H1 (cell line): Measurements from ENCODE around the gene ISM1. TPM values are rescaled to one million over a fixed set of nuclear protein-coding genes. Genes with fewer than 3 reads are reported as not detected.

Experiments used
- CTCF ChIA-PET: fragments of 300-600 bp; sonication (Branson Sonifier 250); formaldehyde crosslinking; loops from one replicate; lab custom pipeline; 2021; ENCODE audit not compliant: partially characterized antibody; lab: Charles Lee
- POLR2A ChIA-PET: fragments of 300-600 bp; sonication (Branson Sonifier 250); formaldehyde crosslinking; loops from one replicate; lab custom pipeline; 2021; ENCODE audit warnings: inconsistent platforms; ENCODE audit not compliant: partially characterized antibody; lab: Charles Lee
- DNase-seq, 2 experiments: peaks; one replicate each; pipeline versions ENCODE4 v3.0.0 to v3.0.0-alpha.2; 2010 to 2022; ENCODE audit warnings: low spot score in 2 of 2, low read depth in 1 of 2, mixed read lengths in 1 of 2
- FAIRE-seq: peaks from 2 replicates; lab custom pipeline; 2011; peaks lifted over from hg19 to GRCh38; lab: Jason Lieb, UNC
- H2AFZ ChIP-seq: 2 replicates; pipeline ENCODE4 v1.8.1; 2012; ENCODE audit warnings: low read length, inconsistent platforms
- H2AK5ac ChIP-seq: 2 replicates; pipeline ENCODE4 v1.6.1; 2013; ENCODE audit warnings: low read depth, low read length
- H2BK120ac ChIP-seq: replicated peaks from 2 replicates; pipeline ENCODE3; 2013; ENCODE audit warnings: low read depth, low read length, inconsistent platforms
- H2BK12ac ChIP-seq: 2 replicates; pipeline ENCODE4 v1.6.1; 2013; ENCODE audit warnings: low read depth, low read length
- H2BK15ac ChIP-seq: 2 replicates; pipeline ENCODE4 v1.6.1; 2013; ENCODE audit warnings: low read length
- H2BK20ac ChIP-seq: 2 replicates; pipeline ENCODE4 v1.6.1; 2013; ENCODE audit warnings: low read length
- H2BK5ac ChIP-seq: 2 replicates; pipeline ENCODE4 v1.6.1; 2013; ENCODE audit warnings: low read depth, low read length
- H3K14ac ChIP-seq: 2 replicates; pipeline ENCODE4 v1.6.1; 2013; ENCODE audit warnings: inconsistent platforms; ENCODE audit not compliant: insufficient read length
- H3K18ac ChIP-seq: 2 replicates; pipeline ENCODE4 v1.6.1; 2013; ENCODE audit warnings: low read length; ENCODE audit errors: extremely low read depth
- H3K23ac ChIP-seq: 2 replicates; pipeline ENCODE4 v1.6.1; 2013; ENCODE audit warnings: inconsistent platforms; ENCODE audit not compliant: insufficient read length
- H3K23me2 ChIP-seq: 2 replicates; pipeline ENCODE4 v1.6.1; 2013; ENCODE audit warnings: low read depth, low read length
- H3K27ac ChIP-seq: 2 replicates; pipeline ENCODE4 v1.6.1; 2011; ENCODE audit warnings: low read depth, low read length, inconsistent platforms
- H3K27me3 ChIP-seq, 4 experiments: replicated peaks in 1 of 4; 1 replicate in 1 of 4; 2 replicates in 3 of 4; pipeline versions ENCODE4 v1.6.1 to v1.8.1; 2011 to 2013; ENCODE audit warnings: low read length in 3 of 4, mild to moderate bottlenecking in 3 of 4, inconsistent platforms in 2 of 4, mixed read lengths in 2 of 4, moderate library complexity in 1 of 4; ENCODE audit not compliant: control insufficient read depth in 3 of 4, insufficient read depth in 3 of 4; ENCODE audit errors: extremely low read depth in 1 of 4
- H3K36me3 ChIP-seq, 4 experiments: 2 replicates each; pipeline versions ENCODE4 v1.6.1 to v1.8.1; 2011 to 2013; ENCODE audit warnings: mild to moderate bottlenecking in 4 of 4, low read length in 3 of 4, moderate library complexity in 2 of 4, control low read depth in 1 of 4, inconsistent platforms in 1 of 4; ENCODE audit not compliant: insufficient read depth in 4 of 4, control insufficient read depth in 2 of 4
- H3K4ac ChIP-seq: replicated peaks from 2 replicates; pipeline ENCODE3; 2013; ENCODE audit warnings: low read length, low read depth, mixed read lengths, inconsistent platforms; ENCODE audit not compliant: insufficient read length
- H3K4me1 ChIP-seq, 4 experiments: replicated peaks in 1 of 4; 1 replicate in 1 of 4; 2 replicates in 3 of 4; pipeline versions ENCODE4 v1.6.1 to v1.8.1; 2011 to 2013; ENCODE audit warnings: low read length in 3 of 4, inconsistent platforms in 2 of 4, mixed read lengths in 1 of 4; ENCODE audit not compliant: insufficient read depth in 4 of 4, control insufficient read depth in 3 of 4
- H3K4me2 ChIP-seq, 2 experiments: 2 replicates each; pipeline versions ENCODE4 v1.6.1 to v1.8.1; 2011 to 2013; ENCODE audit warnings: low read depth in 2 of 2, low read length in 2 of 2, control low read depth in 1 of 2, inconsistent platforms in 1 of 2, mild to moderate bottlenecking in 1 of 2; ENCODE audit not compliant: insufficient read depth in 1 of 2
- H3K4me3 ChIP-seq, 4 experiments: fragments of 200-600, 300-600 bp in 1 of 4; sonication (generic), shearing (Covaris generic), sonication (Bioruptor Twin) in 1 of 4; 2 replicates each; pipeline versions ENCODE4 v1.5.1 to v1.8.1; 2011 to 2016; ENCODE audit warnings: low read length in 4 of 4, low read depth in 3 of 4, control low read depth in 2 of 4, inconsistent platforms in 2 of 4, mild to moderate bottlenecking in 2 of 4, mixed read lengths in 1 of 4, moderate library complexity in 1 of 4; ENCODE audit not compliant: insufficient read depth in 2 of 4; ENCODE audit errors: extremely low read depth in 1 of 4
- H3K56ac ChIP-seq: replicated peaks from 2 replicates; pipeline ENCODE3; 2013; ENCODE audit warnings: low read depth, mild to moderate bottlenecking, mixed read lengths, low read length, inconsistent platforms; ENCODE audit not compliant: insufficient read length
- H3K79me1 ChIP-seq: 2 replicates; pipeline ENCODE4 v1.6.1; 2013; ENCODE audit warnings: low read depth, low read length, control low read depth
- H3K79me2 ChIP-seq, 2 experiments: 2 replicates each; pipeline versions ENCODE4 v1.6.1 to v1.8.1; 2012 to 2013; ENCODE audit warnings: low read length in 2 of 2, mild to moderate bottlenecking in 2 of 2, inconsistent platforms in 1 of 2; ENCODE audit not compliant: insufficient read depth in 2 of 2, control insufficient read depth in 1 of 2
- H3K9ac ChIP-seq, 4 experiments: replicated peaks in 1 of 4; 1 replicate in 1 of 4; 2 replicates in 3 of 4; pipeline versions ENCODE4 v1.6.1 to v1.8.1; 2011 to 2013; ENCODE audit warnings: low read depth in 3 of 4, low read length in 3 of 4, control low read depth in 2 of 4, mild to moderate bottlenecking in 2 of 4, moderate library complexity in 2 of 4, inconsistent platforms in 1 of 4; ENCODE audit errors: extremely low read depth in 1 of 4
- H3K9me3 ChIP-seq, 2 experiments: 2 replicates each; pipeline versions ENCODE4 v1.6.1 to v1.8.1; 2012 to 2013; ENCODE audit warnings: mild to moderate bottlenecking in 2 of 2, moderate library complexity in 2 of 2, control low read depth in 1 of 2, inconsistent platforms in 1 of 2, low read depth in 1 of 2, low read length in 1 of 2, mixed read lengths in 1 of 2; ENCODE audit not compliant: insufficient read depth in 2 of 2
- H4K20me1 ChIP-seq, 2 experiments: replicated peaks in 1 of 2; 2 replicates each; pipeline versions ENCODE3 to v1.8.1; 2011 to 2013; ENCODE audit warnings: inconsistent platforms in 2 of 2, low read length in 2 of 2, mild to moderate bottlenecking in 1 of 2; ENCODE audit not compliant: insufficient read depth in 2 of 2, control insufficient read depth in 1 of 2
- H4K5ac ChIP-seq: 2 replicates; pipeline ENCODE4 v1.6.1; 2013; ENCODE audit warnings: low read length, low read depth, mixed read lengths, inconsistent platforms; ENCODE audit not compliant: insufficient read length
- H4K8ac ChIP-seq: 2 replicates; pipeline ENCODE4 v1.8.0; 2013; ENCODE audit warnings: mild to moderate bottlenecking, moderate library complexity, low read length, inconsistent platforms; ENCODE audit not compliant: insufficient read depth; ENCODE audit errors: extremely low read depth
- H4K91ac ChIP-seq: replicated peaks from 2 replicates; pipeline ENCODE3; 2013; ENCODE audit warnings: low read length, mixed read lengths, inconsistent platforms; ENCODE audit not compliant: insufficient read length
- BACH1 ChIP-seq: IDR thresholded peaks from 2 replicates; pipeline ENCODE4 v1.6.1; 2012; ENCODE audit warnings: low read length, improper control_type of control experiment
- CBX8 ChIP-seq: fragments of 300-800, 300-1000 bp; sonication (generic); IDR thresholded peaks from 2 replicates; pipeline ENCODE4 v1.7.1; 2016; ENCODE audit warnings: low read depth, low read length, borderline replicate concordance
- E2F6 ChIP-seq: IDR thresholded peaks from 2 replicates; pipeline ENCODE4 v1.6.1; 2012; ENCODE audit warnings: inconsistent platforms
- EP300 ChIP-seq, 2 experiments: IDR thresholded peaks; 1 replicate in 1 of 2; 2 replicates in 1 of 2; pipeline ENCODE4 v1.6.1; 2011 to 2012; ENCODE audit warnings: low read depth in 2 of 2, low read length in 2 of 2, mild to moderate bottlenecking in 2 of 2, borderline replicate concordance in 1 of 2, inconsistent platforms in 1 of 2, moderate library complexity in 1 of 2
- GABPA ChIP-seq: IDR thresholded peaks from 2 replicates; pipeline ENCODE4 v1.6.1; 2011; ENCODE audit warnings: mild to moderate bottlenecking, low read length, moderate library complexity, borderline replicate concordance; ENCODE audit not compliant: insufficient read depth
- RFX5 ChIP-seq: IDR thresholded peaks from 2 replicates; pipeline ENCODE4 v1.6.1; 2011; ENCODE audit warnings: low read depth, low read length, improper control_type of control experiment, borderline replicate concordance
- SAP30 ChIP-seq: fragments of 300-600 bp; sonication (generic); IDR thresholded peaks from 2 replicates; pipeline ENCODE4 v1.7.1; 2012; ENCODE audit warnings: low read length, moderate library complexity, mild to moderate bottlenecking, inconsistent platforms; ENCODE audit not compliant: insufficient read depth, insufficient replicate concordance
- SP4 ChIP-seq: IDR thresholded peaks from 2 replicates; pipeline ENCODE4 v1.6.1; 2012; ENCODE audit warnings: low read length, inconsistent platforms
- WGBS, 2 experiments: shearing (Covaris generic) in 1 of 2; methylation state at CpG; one replicate each; pipeline versions ENCODE4 v1.1.6 to v1.1.7; 2013 to 2015; ENCODE audit warnings: low lambda C conversion rate in 2 of 2, mixed read lengths in 2 of 2, inconsistent platforms in 1 of 2, low coverage in 1 of 2, missing lambda C conversion rate in 1 of 2; ENCODE audit not compliant: insufficient replicate concordance in 2 of 2, insufficient coverage in 1 of 2, insufficient read length in 1 of 2; ENCODE audit errors: extremely low coverage in 1 of 2, missing lambda C conversion rate in 1 of 2; 5-methylcytosine and 5-hydroxymethylcytosine counted together
- polyA plus RNA-seq, 7 experiments: library from polyadenylated mRNA; depleted of rRNA in 3 of 7; stranded (reverse) in 5 of 7; unstranded in 2 of 7; fragments of >200 nt in 5 of 7; fragments of 200-250 nt in 2 of 7; gene quantifications; 1 replicate in 5 of 7; 2 replicates in 1 of 7; 4 replicates in 1 of 7; pipeline versions ENCODE4 v1.2.1 to v1.2.3, GENCODE V29; 2011 to 2013; ENCODE audit warnings: missing spikeins in 2 of 7, mixed read lengths in 2 of 7
- total RNA-seq: library from RNA; stranded (reverse); fragmentation: NEBNext Ultra II Directional; extraction: Animal tissue kit (Norgen Biotek cat#: 25700); gene quantifications from 2 replicates; pipeline ENCODE4 v1.2.1, GENCODE V29; 2021

ISM1 gene
- total and polyA plus RNA-seq, 2 of the 8 experiments (the other 6 are each of a cell fraction or from before 2014, with no cell fraction given), result 0.62 to 0.97 TPM

DNA sequence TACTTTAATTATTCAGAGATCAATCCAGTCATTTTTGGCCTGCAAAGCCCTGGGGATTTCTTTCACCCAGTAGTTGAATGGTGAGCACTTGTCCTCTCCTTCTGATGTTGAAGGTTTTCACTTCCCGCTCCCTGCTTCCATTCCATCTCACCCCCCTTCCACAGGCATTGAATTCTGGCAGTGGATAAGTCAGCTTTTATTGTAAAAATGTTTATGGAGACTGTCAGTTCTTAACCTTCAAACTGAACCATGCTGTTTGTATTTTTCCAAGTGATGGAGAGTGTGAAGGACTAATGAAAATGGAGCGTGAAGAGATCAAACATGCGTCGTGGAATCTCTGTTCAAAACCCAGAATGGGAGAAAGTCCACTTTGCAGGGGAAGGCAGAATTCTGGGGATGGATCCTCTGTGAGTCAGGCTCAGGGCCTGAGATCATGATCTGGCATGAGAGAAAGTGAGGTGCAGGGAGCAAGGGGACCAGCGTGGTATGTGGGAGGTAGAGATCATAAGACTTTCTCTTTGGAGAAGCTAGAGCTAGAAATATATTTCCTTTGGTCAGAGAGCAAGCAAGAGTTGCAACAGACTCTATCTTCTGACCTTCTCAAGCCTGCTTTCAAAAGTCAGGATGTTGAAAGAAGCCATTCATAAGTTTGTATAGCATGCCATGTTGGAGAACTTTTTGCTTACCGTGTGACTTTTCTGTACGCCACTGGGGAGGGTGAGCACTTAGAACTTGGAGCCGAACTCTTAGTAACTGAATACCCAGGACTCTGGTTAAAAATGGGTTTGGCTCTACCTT is 30.2 kb downstream of the ISM1 start:
- Histone ChIP-seq H3K4ac (no peak overlapping the region), H3K79me2 (no peaks in the 10 kb centered on the region), H3K4me2 (no peak overlapping the region), H2AK5ac (no peak overlapping the region), H4K91ac (no peak overlapping the region), H3K27me3 (no peaks in the 10 kb centered on the region), H2BK5ac (no peak overlapping the region), H3K4me3 (no peak overlapping the region), H3K36me3 (no peaks in the 10 kb centered on the region), H2BK120ac (no peak overlapping the region)
- DNase-seq (no peak), FAIRE-seq (no peak)
- TF ChIP-seq SP4 (no peak), EP300 (IDR thresholded peaks at IDR 0.05; ENCODE audit: borderline replicate concordance in 1 of 2, low read depth in 2 of 2, low read length in 2 of 2) (no peak), GABPA (no peak), CBX8 (no peak), SAP30 (no peak), BACH1 (no peak), RFX5 (no peak), E2F6 (no peak)
- TF ChIP-seq, all 59 proteins: peak for 0
- no peak overlapping the region for H3K23ac ChIP-seq
- H3K14ac ChIP-seq, result no peak overlapping the region
- CTCF ChIA-PET, result interaction anchor here (1.2 to 3.5 kb wide), 3 partner anchors 10 to 54 kb away, joined by 3 to 22 read pairs (median 3); no protein-coding TSS in a partner anchor
- no peaks in the 10 kb centered on the region for H4K20me1 ChIP-seq
- 91% methylated on average over 8 of the region's 8 CpGs; no CpG with 5 or more reads in 1 of the 2 experiments for WGBS, 2 experiments
- no peak overlapping the region for H2BK15ac ChIP-seq
- H3K9ac ChIP-seq, result no peak overlapping the region
- H3K4me1 ChIP-seq, result no peaks in the 10 kb centered on the region; a peak in 1 of 7 replicates
- H4K5ac ChIP-seq, result no peak overlapping the region
- no peaks in the 10 kb centered on the region for H3K9me3 ChIP-seq
- H2AFZ ChIP-seq, result no peak overlapping the region
- H3K23me2 ChIP-seq, result no peaks in the 10 kb centered on the region
- H3K79me1 ChIP-seq, result no peaks in the 10 kb centered on the region
- H2BK12ac ChIP-seq, result no peak overlapping the region
- H3K56ac ChIP-seq, result no peak overlapping the region
- no peak overlapping the region for H4K8ac ChIP-seq
- no peak overlapping the region for H2BK20ac ChIP-seq
- POLR2A ChIA-PET, result no interaction called here
- H3K27ac ChIP-seq, result no peak overlapping the region
- no peak overlapping the region for H3K18ac ChIP-seq
